Fibroblast of peridontal ligament (primary cell): Measurements from ENCODE around the gene CBX5.
A peak's percentile ranks its signal among the peaks of the same experiment; 100 is the strongest.
"Not testable (repeated sequence)": the region's sequence is repeated elsewhere in the genome, so short reads cannot be mapped to it uniquely, and the experiment has no call there.

Experiments used
- DNase-seq: peaks from one replicate; pipeline ENCODE4 v3.0.0-alpha.2; 2010; ENCODE audit errors: extremely low read depth

Gene CBX5

DNA sequence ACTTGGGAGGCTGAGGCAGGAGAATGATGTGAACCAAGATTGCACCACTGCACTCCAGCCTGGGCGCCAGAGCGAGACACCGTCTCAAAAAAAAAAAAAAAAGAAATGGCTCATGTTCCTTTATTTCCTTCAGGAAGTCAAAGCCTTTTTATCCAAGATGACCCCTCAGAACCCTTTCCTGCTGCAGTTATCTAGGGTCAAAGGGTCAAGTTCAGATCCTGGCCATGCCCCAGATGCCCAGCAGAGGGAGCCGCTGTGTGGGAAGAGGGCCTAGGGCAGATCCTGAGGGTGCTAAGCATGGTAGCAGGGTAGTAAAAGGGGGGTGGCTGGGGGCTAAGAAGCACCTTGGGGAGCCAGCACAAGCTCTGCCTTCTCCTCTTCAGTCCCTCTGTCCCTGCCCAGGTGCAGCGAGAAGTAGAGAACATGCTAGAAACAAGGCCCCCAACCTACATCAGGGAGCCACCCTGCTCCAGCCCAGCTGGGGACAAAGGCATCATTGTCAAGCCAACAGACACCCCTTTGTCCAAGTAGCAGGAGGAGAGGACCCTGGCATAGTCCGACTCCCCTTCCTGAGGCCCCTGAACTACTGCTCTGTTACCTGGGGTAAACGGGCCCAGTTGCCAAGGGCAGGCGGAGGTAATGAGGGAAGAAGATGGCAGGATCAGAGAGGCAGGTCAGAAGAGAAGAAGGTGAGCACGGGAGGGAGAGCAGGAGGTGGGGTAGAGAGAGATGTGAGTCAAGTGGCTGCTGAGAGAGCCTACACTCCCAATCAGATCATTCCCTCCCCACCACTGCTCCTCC, 14.4 kb upstream of the CBX5 start:
- DNase-seq: no peak

DNA sequence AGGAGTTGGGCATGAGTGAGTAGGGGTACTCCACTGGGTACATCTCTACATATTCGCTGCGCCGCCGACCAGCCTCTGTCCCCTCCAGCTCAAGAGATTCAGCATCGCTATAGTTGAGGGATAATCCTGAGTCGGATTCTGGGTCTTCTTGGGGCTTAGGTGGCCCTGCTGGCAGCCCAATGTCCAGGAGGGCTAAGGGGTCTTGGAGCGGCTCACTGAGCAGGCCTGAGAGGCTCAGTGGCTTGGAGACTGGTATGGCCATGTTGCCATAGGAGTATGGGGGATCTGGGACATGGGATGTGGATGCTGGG, 13.0 kb upstream of the CBX5 start:
- no peak for DNase-seq

DNA sequence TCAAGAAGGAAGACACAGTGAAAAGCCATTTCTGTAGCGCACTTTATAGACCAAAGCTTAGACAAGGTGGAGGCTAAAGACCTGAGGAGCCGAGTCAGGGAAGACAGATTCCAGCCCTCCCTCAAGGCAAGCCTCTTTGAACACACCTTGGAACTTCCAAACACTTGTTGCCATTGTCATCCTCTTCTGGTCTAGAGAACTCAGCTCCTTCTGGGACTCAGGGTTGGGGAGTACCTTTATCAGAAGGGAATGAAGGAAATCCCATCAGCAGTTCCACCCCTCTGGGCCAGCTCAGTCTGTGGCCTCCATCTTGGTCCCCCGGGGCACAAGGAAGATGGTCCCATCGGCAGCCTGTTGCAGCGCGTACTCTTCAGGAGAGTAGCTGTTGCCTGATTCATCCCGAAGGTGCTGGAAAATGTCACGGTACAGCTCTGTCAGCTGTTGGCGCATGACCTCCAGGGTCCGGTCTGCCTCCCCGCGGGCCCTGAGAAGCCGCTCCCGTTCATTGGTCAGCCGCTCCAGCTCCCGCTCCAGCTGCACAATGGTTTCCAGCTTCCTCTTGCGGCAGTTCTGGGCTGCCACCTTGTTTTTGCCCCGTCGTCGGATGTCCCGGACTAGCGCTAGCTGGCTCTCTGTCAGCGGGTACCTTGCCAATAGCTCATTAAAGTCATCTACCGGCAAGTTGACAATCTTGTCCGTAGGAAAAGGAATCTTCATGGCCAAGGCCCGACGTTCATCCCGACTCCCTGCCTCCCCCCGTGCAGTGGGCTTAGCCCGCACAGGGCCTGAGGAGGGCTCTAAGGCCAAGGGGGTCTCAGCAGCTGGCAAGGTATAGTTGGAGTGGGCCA, 12.4 kb upstream of the CBX5 start:
- DNase-seq: no peak

DNA sequence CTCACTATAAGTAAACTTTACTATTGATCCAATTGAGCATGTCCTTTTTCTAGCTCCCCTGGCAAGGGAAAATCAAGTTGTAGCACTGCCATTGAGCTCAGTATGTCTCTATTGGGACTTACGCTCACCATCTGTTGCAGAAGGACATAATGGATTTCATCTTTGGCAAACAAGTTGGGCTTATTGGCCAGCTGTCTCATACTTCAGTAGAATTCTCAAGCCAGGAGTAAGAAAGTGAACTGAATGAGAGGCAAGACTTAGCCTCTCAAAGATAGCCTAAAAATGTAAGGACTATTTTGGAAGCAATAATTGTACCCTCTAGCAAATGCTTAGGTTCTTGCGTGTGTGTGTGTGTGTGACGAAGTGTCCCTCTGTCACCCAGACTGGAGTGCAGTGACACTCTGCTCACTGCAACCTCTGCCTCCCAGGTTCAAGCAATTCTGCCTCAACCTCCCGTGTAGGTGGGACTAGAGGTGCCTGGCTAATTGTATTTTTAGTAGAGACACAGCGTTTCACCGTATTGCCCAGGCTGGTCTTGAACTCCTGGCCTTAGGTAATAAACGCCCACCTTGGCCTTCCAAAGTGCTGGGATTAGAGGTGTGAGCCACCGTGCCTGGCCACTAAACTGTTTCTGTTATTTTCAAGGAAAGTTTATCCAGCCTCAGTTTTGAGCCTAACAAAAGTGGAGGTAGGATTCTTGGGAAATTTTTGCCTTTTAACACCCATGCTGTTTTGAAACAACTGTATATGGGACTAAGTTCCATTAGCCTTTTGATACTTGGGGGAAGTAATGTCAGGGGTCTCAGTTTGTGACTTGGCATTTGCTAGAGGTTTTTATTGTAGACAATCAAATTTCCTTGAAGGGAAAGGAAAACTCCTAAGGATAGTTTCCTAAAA, 7.6 kb upstream of the CBX5 start:
- no peak for DNase-seq

- no peak for DNase-seq
These were observed 6.4 kb upstream of the CBX5 start for GRCh38 chr12:54286042-54287030.

DNA sequence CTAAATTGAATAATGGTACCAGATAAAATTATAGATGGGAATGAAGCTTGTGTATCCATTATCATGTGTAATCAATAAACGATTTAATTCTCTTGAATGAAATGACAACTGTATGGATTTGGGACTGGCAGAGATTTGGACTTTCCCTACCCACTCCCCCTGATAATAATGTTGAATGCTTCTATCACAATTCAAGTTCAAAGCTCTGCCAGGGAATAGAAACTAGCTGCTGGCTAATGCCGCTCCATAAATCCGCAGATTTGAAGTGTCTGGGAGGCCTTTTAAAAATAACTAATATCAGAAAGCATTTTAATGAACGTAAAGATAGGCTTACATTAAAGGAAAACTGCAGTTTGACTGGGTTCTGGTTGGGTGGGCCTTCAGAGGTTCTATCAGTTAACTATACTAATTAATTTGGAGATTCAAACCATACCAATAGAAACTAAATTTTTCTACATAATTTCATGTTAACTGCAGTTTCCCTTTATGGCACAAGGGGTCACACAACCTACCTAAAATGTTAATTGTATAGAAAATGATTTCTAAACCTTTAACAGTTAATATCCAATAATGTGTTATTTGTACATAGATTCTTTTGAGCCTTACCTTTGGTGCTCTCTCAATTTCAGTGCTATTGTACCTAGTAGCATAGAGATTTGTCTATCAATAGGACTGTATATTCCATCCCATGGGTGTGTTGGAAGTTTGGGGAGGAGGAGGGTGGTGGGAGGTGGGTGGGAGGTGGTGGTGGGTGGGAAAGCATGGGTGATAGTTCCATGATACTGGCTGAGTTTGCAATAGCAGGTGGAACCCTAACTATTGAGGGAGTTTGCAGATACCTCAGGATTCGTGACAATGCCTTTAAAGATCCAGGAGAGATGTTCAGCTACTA, 5.5 kb upstream of the CBX5 start:
- no peak for DNase-seq

- not testable (repeated sequence) for DNase-seq
These were observed 4.3 kb upstream of the CBX5 start for GRCh38 chr12:54284070-54284780.

GRCh38 chr12:54282949-54283593, 3.1 kb upstream of the CBX5 start:
- no peak for DNase-seq

GRCh38 chr12:54281694-54282093, 1.8 kb upstream of the CBX5 start:
- DNase-seq: not testable (repeated sequence)

- DNase-seq: not testable (repeated sequence)
These were observed 1.3 kb upstream of the CBX5 start for GRCh38 chr12:54281261-54281638.

- DNase-seq: peak; percentile 100
These were observed 742 bp upstream of the CBX5 start, which contains the start of gene HNRNPA1 for GRCh38 chr12:54280468-54281260. TSS of gene HNRNPA1 (plus strand) at chr12:54280726. CDS start at chr12:54280808, 82 bp downstream.

DNA sequence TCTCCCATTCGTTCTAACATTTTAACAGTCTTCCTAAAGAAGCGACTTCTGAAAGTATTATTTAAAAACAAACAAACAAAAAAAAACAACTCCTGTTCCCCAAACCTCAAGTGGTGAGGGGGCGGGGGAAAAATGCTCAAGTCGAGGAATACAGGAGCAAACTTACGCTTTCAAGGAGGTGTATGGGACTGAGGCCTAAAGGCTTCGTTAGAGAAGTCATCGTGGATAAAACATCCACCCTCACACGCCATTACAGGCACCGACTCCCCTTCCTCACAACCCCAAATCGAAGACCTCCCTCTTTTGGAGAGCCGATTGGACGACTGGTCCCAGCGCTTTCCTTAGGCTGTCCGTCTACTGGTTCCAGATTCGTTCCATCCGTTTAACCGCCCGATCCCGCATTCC, 693 bp downstream of the CBX5 start:
- no peak for DNase-seq

GRCh38 chr12:54277823-54278276, 2.1 kb downstream of the CBX5 start:
- peak; percentile 63 for DNase-seq

GRCh38 chr12:54276368-54276767, 3.6 kb downstream of the CBX5 start:
- no peak for DNase-seq

DNA sequence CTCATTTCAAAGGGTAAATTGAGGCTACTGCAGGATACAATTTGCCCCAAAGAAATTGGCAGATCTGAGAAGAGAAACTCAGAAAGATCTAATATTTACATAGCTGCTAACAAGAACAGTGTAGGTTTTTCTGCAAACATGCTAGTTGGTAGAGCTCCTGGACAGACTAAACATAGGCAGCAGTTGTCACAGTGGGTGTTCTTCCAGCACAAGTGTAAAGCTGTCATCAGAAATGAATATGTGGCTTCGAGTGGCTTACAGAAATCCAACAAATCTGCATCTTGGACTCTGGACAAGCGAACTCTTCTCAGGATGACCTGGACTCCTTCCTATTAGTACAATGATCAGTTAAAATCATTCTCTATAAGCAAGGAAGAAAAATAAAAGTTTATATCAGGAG, 5.9 kb downstream of the CBX5 start:
- no peak for DNase-seq

DNA sequence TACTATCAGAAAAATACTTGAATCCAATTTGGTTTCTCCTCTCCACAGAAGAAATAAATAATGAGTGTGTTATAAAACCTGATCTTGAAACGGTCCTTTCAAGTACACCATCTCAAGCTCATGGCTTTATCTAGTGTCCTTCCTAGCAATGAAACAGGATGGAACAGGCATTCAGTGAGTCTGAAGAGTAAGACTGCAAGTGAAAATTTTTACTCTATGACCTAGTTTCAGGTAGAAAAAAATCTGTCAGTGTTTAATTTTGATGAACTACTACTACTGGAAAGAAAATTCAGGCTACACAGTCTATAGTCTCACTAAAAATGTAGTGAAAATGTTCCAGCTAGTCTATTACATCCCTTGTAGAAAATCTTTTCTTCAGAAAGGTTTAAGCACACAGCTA, 7.7 kb downstream of the CBX5 start:
- DNase-seq: no peak

- DNase-seq: no peak
These were observed 9.6 kb downstream of the CBX5 start for GRCh38 chr12:54270345-54270744.

GRCh38 chr12:54266852-54267251, 13.1 kb downstream of the CBX5 start:
- peak; percentile 38 for DNase-seq
